ENCODE data around the gene CACYBP. TPM values are rescaled to one million over a fixed set of nuclear protein-coding genes. Genes with fewer than 3 reads are reported as not detected.
A peak's percentile ranks its signal among the peaks of the same experiment; 100 is the strongest.

CACYBP gene
- total RNA-seq, 5 donors from 2014 or later (not counting 1 experiment from before 2014, with no cell fraction given), result 60.3 to 91.7 (median 75.8) TPM

DNA sequence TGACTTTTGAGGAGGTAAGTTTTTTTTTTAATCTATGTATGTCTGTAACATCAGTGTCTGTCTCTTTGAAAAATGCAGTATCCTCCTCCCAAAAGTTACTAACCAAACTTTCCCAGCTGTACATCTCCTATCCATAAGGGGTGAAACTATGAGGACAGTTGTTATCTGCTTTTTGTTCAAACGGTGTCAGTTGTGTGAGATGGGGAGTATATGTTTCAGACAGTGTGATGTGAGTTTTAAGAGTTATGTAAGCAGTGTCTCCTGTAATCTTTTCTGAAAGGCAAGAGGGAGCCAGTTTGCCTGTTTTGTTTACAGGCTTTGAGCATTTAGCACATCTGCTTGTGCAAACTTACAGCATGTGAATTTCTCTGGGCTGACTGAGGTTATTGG, 34.8 kb upstream of the CACYBP start:
- Mint-ChIP-seq H3K27ac (peak overlapping the region; percentile 91 to 99), H3K4me1 (peaks cover 66 to 71% (median 67%) of the 10 kb centered on the region in 3 donors), H3K36me3 (peaks cover 6% of the 10 kb centered on the region), H3K9me3 (no peaks in the 10 kb centered on the region), H3K4me3 (peak overlapping the region; percentile 70 to 91 (median 83)), H3K27me3 (no peaks in the 10 kb centered on the region)
- ChIA-PET POLR2A (interaction anchor here (1.0 to 5.9 kb wide), 5 partner anchors 24 to 165 kb away, joined by 3 to 58 read pairs (median 7); partner anchors contain the start of gene CACYBP (in 2 of the 2)), CTCF (interaction anchor here in 1 of 2 donors (1.3 to 1.9 kb wide), 4 partner anchors 15 to 165 kb away, joined by 4 to 13 read pairs (median 7); no protein-coding TSS in a partner anchor)
- WGBS (ENCODE audit: insufficient coverage), result 0% methylated on average over 1 of the region's 1 CpG
- peak; percentile 25 to 49 (median 34) for ATAC-seq (replicated peaks in 1 of 4)
- H3K27me3 ChIP-seq (replicated peaks in 1 of 2; ENCODE audit: control insufficient read depth in 2 of 2, extremely low read depth in 1 of 2, insufficient read depth in 2 of 2, low read length in 1 of 2), result no peaks in the 10 kb centered on the region
- H3K27ac ChIP-seq (ENCODE audit: low read length), result peak overlapping the region; percentile 81
- H3K4me1 ChIP-seq (ENCODE audit: control insufficient read depth in 1 of 2, extremely low read depth in 1 of 2, insufficient read depth in 2 of 2, low read length in 2 of 2), result peaks cover 35 to 54% of the 10 kb centered on the region in 2 experiments
- peak overlapping the region; percentile 34 to 66 for H3K4me3 ChIP-seq (ENCODE audit: control insufficient read depth in 1 of 2, extremely low read depth in 1 of 2, low read length in 1 of 2)
- no peaks in the 10 kb centered on the region for H3K36me3 ChIP-seq (ENCODE audit: control insufficient read depth in 2 of 2, extremely low read depth in 1 of 2, insufficient read depth in 1 of 2, low read length in 1 of 2)
- DNase-seq, result peak in 23 of 35 experiments; percentile 5 to 69 (median 31)
- no peaks in the 10 kb centered on the region for H3K9me3 ChIP-seq

DNA sequence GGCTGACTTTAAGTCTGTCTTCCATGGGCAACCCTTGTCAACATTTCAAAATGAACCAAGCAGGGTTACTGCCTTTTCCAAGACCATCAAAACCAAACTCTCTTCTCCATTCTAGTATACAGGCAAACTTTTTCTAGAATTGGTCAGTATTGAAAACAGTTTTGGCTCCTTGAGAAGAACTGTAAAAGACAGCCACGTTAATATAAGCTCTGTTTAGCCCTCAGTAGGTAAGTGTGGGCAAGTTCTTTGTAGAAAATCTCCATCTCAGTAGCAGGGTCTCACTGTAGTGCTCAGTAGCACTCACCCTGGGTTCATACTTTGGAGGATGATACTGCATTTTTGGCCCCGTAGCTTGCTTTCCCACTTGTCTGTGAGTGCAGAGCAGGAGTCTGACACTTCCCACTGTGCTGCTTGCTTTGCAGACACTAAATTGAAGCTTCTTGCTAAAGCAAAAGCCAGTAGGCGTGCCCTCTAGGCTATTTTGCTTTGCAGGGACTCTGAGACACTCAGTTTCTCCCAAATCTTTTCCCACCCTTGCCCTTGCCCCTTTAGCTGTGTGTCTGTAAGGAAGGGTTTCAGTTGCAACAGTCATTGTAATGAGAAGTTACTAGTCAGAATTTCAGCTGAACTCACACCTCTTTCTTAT, 34.3 kb upstream of the CACYBP start:
- WGBS (ENCODE audit: insufficient coverage), result 0% methylated on average over 2 of the region's 3 CpGs
- peak in 14 of 35 experiments; percentile 2 to 54 (median 30) for DNase-seq
- no peaks in the 10 kb centered on the region for H3K27me3 ChIP-seq (replicated peaks in 1 of 2; ENCODE audit: control insufficient read depth in 2 of 2, extremely low read depth in 1 of 2, insufficient read depth in 2 of 2, low read length in 1 of 2)

DNA sequence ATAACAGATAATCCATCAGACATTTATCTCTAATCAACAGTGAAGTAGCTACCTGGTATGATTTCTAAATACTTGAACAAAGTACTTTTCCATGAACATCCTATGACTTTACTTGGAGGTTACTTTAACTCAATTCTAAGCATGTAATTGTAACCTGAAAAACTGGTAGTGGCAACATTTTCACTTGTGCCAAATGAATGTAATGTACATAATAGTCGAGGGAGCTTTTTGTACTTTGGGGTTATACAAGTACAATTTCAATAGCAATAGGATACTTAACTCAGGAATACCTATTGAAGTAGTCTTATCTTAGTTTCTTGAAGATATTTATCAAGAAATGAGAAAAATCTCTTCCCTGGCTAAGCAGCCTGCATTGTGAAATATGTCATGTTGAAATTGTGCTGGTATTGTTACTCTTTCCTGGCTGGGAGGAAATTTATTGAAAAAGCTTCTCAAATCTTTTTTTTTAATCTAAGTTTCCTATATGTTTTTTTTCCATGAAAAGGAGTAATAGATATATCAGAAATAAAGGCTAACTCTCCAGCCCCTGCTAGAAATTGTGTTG, 33.7 kb upstream of the CACYBP start:
- H3K36me3 Mint-ChIP-seq, result peaks cover 9% of the 10 kb centered on the region
- peak overlapping the region; percentile 70 to 91 (median 83) for H3K4me3 Mint-ChIP-seq
- ATAC-seq (replicated peaks in 1 of 4) (no peak), DNase-seq (no peak)
- ChIA-PET POLR2A (interaction anchor here (0.7 to 5.9 kb wide), 8 partner anchors 9 to 166 kb away, joined by 3 to 58 read pairs (median 4); partner anchors contain the start of gene CACYBP (in 2 of the 2)), CTCF (interaction anchor here (0.6 to 2.3 kb wide), 8 partner anchors 10 to 57 kb away, joined by 3 to 13 read pairs (median 4); partner anchors contain the start of gene MRPS14 (in 1 of the 2))
- peak overlapping the region; percentile 81 for H3K27ac ChIP-seq (ENCODE audit: low read length)
- no peaks in the 10 kb centered on the region for H3K9me3 Mint-ChIP-seq
- peaks cover 35 to 65% of the 10 kb centered on the region in 2 experiments for H3K4me1 ChIP-seq (ENCODE audit: control insufficient read depth in 1 of 2, extremely low read depth in 1 of 2, insufficient read depth in 2 of 2, low read length in 2 of 2)
- no peaks in the 10 kb centered on the region for H3K27me3 Mint-ChIP-seq
- peak overlapping the region; percentile 34 to 66 for H3K4me3 ChIP-seq (ENCODE audit: control insufficient read depth in 1 of 2, extremely low read depth in 1 of 2, low read length in 1 of 2)
- WGBS (ENCODE audit: insufficient coverage), result no CpG with 5 or more reads among the region's 1 CpG
- no peaks in the 10 kb centered on the region for H3K27me3 ChIP-seq (replicated peaks in 1 of 2; ENCODE audit: control insufficient read depth in 2 of 2, extremely low read depth in 1 of 2, insufficient read depth in 2 of 2, low read length in 1 of 2)
- peaks cover 70 to 73% (median 73%) of the 10 kb centered on the region in 3 donors for H3K4me1 Mint-ChIP-seq
- H3K27ac Mint-ChIP-seq, result peak overlapping the region; percentile 91 to 99
- no peaks in the 10 kb centered on the region for H3K36me3 ChIP-seq (ENCODE audit: control insufficient read depth in 2 of 2, extremely low read depth in 1 of 2, insufficient read depth in 1 of 2, low read length in 1 of 2)
- H3K9me3 ChIP-seq, result no peaks in the 10 kb centered on the region

More for the DNA sequence above, 34.3 kb upstream of the CACYBP start:
- Histone ChIP-seq H3K4me3 (ENCODE audit: control insufficient read depth in 1 of 2, extremely low read depth in 1 of 2, low read length in 1 of 2) (peak overlapping the region; percentile 34 to 66), H3K27ac (ENCODE audit: low read length) (peak overlapping the region; percentile 81), H3K36me3 (ENCODE audit: control insufficient read depth in 2 of 2, extremely low read depth in 1 of 2, insufficient read depth in 1 of 2, low read length in 1 of 2) (no peaks in the 10 kb centered on the region), H3K9me3 (no peaks in the 10 kb centered on the region), H3K4me1 (ENCODE audit: control insufficient read depth in 1 of 2, extremely low read depth in 1 of 2, insufficient read depth in 2 of 2, low read length in 2 of 2) (peaks cover 35 to 59% of the 10 kb centered on the region in 2 experiments)
- Mint-ChIP-seq H3K27ac (peak overlapping the region; percentile 91 to 99), H3K4me1 (peaks cover 71 to 75% (median 72%) of the 10 kb centered on the region in 3 donors), H3K27me3 (no peaks in the 10 kb centered on the region), H3K4me3 (peak overlapping the region; percentile 70 to 91 (median 83)), H3K36me3 (peaks cover 9% of the 10 kb centered on the region), H3K9me3 (no peaks in the 10 kb centered on the region)
- CTCF ChIA-PET, result interaction anchor here (0.6 to 2.3 kb wide), 9 partner anchors 9 to 58 kb away, joined by 3 to 13 read pairs (median 4); partner anchors contain the start of gene MRPS14 (in 1 of the 2)
- ATAC-seq (replicated peaks in 1 of 4), result peak in 1 of 4 experiments; percentile 8
- POLR2A ChIA-PET, result interaction anchor here (0.7 to 5.9 kb wide), 8 partner anchors 8 to 166 kb away, joined by 3 to 58 read pairs (median 4); partner anchors contain the start of gene CACYBP (in 2 of the 2)

DNA sequence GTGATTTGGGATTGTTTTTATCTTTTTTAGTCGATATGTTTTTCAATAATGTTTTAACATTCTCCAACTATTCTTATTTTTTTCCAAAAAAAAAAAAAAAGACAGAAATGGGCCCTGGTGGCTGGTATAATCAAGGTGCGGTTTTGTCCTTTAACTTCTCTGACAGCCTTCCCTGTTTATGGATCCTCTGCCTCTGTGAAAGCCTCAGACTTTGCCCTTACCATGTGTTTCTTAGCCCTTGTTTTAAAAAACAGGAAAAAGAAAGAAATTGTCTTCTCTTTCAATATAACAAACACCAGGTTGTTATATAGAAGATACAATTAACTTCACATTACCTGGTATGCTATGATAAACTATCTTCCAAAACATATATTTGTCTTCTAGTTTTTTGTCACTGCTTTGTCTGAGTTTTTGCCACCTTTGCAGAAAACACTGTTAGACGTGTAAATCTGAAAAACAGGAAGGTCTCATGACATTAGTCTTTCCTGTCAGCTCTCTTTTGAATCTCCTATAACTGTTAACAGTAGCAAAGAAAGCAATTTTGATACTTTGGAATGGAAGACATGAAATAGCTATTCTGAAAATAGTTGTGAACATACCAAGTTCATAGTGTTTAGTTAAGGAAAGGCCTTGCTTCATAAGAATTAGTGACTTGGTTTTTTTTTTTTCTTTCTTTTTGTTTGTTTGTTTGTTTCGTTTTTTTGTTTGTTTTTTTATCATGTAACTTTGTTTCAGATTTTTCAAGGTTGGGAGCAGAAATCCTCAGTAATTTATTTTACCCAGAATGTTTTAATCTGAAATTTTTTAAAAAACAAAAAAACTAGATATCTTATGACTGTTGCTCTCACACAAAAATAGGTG, 31.7 kb upstream of the CACYBP start:
- peak overlapping the region; percentile 93 to 95 for H3K27ac Mint-ChIP-seq
- H3K4me1 ChIP-seq (ENCODE audit: control insufficient read depth in 1 of 2, extremely low read depth in 1 of 2, insufficient read depth in 2 of 2, low read length in 2 of 2), result peaks cover 44 to 75% of the 10 kb centered on the region in 2 experiments
- peak overlapping the region; percentile 70 to 75 (median 74) for H3K4me3 Mint-ChIP-seq
- ATAC-seq (replicated peaks in 1 of 4) (peak; percentile 19 to 33 (median 23)), DNase-seq (peak in 3 of 35 experiments; percentile 5 to 61 (median 7))
- WGBS (ENCODE audit: insufficient coverage), result no CpG with 5 or more reads among the region's 4 CpGs
- H3K9me3 ChIP-seq, result no peaks in the 10 kb centered on the region
- no peaks in the 10 kb centered on the region for H3K27me3 Mint-ChIP-seq
- peaks cover 23% of the 10 kb centered on the region for H3K36me3 Mint-ChIP-seq
- ChIA-PET POLR2A (interaction anchor here (0.6 to 5.9 kb wide), 10 partner anchors 12 to 1155 kb away, joined by 3 to 58 read pairs (median 4); partner anchors contain the start of gene CACYBP (in 2 of the 2)), CTCF (interaction anchor here (0.6 to 2.3 kb wide), 15 partner anchors 12 to 196 kb away, joined by 3 to 12 read pairs (median 3); partner anchors contain the start of genes CACYBP (in 1 of the 2) and MRPS14 (in 1 of the 2))
- peak overlapping the region; percentile 81 for H3K27ac ChIP-seq (ENCODE audit: low read length)
- peaks cover 84 to 88% (median 85%) of the 10 kb centered on the region in 3 donors for H3K4me1 Mint-ChIP-seq
- no peaks in the 10 kb centered on the region for H3K27me3 ChIP-seq (replicated peaks in 1 of 2; ENCODE audit: control insufficient read depth in 2 of 2, extremely low read depth in 1 of 2, insufficient read depth in 2 of 2, low read length in 1 of 2)
- H3K36me3 ChIP-seq (ENCODE audit: control insufficient read depth in 2 of 2, extremely low read depth in 1 of 2, insufficient read depth in 1 of 2, low read length in 1 of 2), result peaks cover 0 to 4% of the 10 kb centered on the region in 2 donors
- H3K9me3 Mint-ChIP-seq, result no peaks in the 10 kb centered on the region
- H3K4me3 ChIP-seq (ENCODE audit: control insufficient read depth in 1 of 2, extremely low read depth in 1 of 2, low read length in 1 of 2), result no peak overlapping the region

DNA sequence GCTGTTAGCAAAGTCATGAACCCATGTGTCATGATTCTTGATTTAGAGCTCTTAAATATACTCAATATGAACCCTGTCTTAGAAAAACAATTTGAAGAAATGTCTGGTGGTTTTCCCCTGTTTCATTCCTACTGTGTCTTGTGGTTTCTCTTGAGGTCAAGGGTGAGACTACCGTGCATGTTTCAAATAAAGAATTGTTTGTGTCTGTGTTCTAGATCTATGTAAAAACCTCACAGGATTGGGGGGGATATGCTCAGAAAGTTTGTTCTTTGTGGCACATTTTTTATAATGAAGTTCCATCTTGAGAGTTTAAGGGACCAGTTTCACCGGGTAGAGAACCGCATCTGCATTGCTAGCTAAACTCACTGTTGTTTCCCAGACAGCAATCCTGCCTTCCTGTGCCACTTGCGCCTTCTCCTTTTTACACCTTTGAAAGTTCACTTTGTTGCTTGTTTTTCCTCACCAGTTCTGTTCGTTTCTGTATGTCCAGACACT, 30.9 kb upstream of the CACYBP start:
- no peaks in the 10 kb centered on the region for H3K27me3 ChIP-seq (replicated peaks in 1 of 2; ENCODE audit: control insufficient read depth in 2 of 2, extremely low read depth in 1 of 2, insufficient read depth in 2 of 2, low read length in 1 of 2)
- ATAC-seq (replicated peaks in 1 of 4) (peak; percentile 68 to 74 (median 71)), DNase-seq (peak in 25 of 35 experiments; percentile 8 to 87 (median 34))
- H3K9me3 ChIP-seq, result no peaks in the 10 kb centered on the region
- peaks cover 2 to 4% of the 10 kb centered on the region in 2 donors for H3K36me3 ChIP-seq (ENCODE audit: control insufficient read depth in 2 of 2, extremely low read depth in 1 of 2, insufficient read depth in 1 of 2, low read length in 1 of 2)
- Mint-ChIP-seq H3K4me1 (peaks cover 78 to 82% (median 79%) of the 10 kb centered on the region in 3 donors), H3K36me3 (peaks cover 26% of the 10 kb centered on the region), H3K27ac (peak overlapping the region; percentile 93 to 95), H3K4me3 (peak overlapping the region; percentile 70 to 75 (median 74)), H3K27me3 (no peaks in the 10 kb centered on the region), H3K9me3 (no peaks in the 10 kb centered on the region)
- CTCF ChIA-PET, result interaction anchor here (0.6 to 1.8 kb wide), 11 partner anchors 11 to 54 kb away, joined by 3 to 12 read pairs (median 3); partner anchors contain the start of genes CACYBP (in 1 of the 2) and MRPS14 (in 1 of the 2)
- peak overlapping the region; percentile 81 for H3K27ac ChIP-seq (ENCODE audit: low read length)
- H3K4me1 ChIP-seq (ENCODE audit: control insufficient read depth in 1 of 2, extremely low read depth in 1 of 2, insufficient read depth in 2 of 2, low read length in 2 of 2), result peaks cover 44 to 69% of the 10 kb centered on the region in 2 experiments
- POLR2A ChIA-PET, result interaction anchor here (0.6 to 5.9 kb wide), 9 partner anchors 11 to 1156 kb away, joined by 3 to 58 read pairs (median 5); partner anchors contain the start of gene CACYBP (in 2 of the 2)
- peak overlapping the region in 1 of 2 donors; percentile 13 for H3K4me3 ChIP-seq (ENCODE audit: control insufficient read depth in 1 of 2, extremely low read depth in 1 of 2, low read length in 1 of 2)
- 4% methylated on average over 4 of the region's 5 CpGs for WGBS (ENCODE audit: insufficient coverage)

Data from T-cell (primary cell).